ENCODE results near the gene DAB2IP.

DAB2IP gene

GRCh38 chr9:121690316-121690715, 38.9 kb downstream of the DAB2IP start:
- H3K4me3 ChIP-seq (ENCODE audit: low read depth, low read length): no peak overlapping the region
- no peak for TF ChIP-seq CTCF (IDR thresholded peaks at IDR 0.05; ENCODE audit: low read depth, low read length)

DNA sequence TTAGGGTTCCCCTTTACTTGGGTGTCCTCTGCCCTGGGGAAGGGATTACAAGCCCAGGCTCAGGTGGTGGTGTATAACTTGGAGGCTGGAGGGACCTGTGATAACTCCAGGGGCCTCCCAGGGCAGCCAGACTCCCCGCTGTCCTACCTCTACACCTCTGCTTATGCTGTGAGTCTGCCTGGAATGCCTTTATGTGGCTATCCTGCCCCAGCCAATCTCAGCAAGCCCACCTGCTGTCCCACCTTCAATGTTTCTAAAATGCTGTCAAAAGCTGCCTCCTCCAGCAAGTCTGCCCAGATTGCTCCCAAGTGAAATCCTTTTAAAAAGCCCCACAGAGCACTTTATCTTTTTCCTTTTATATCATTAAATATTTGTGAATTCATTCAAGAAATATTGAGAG, 39.3 kb downstream of the DAB2IP start:
- no peak for TF ChIP-seq CTCF (IDR thresholded peaks at IDR 0.05; ENCODE audit: low read depth, low read length)
- no peak overlapping the region for H3K4me3 ChIP-seq (ENCODE audit: low read depth, low read length)

- no peak overlapping the region for H3K4me3 ChIP-seq (ENCODE audit: low read depth, low read length)
- no peak for TF ChIP-seq CTCF (IDR thresholded peaks at IDR 0.05; ENCODE audit: low read depth, low read length)
These were observed 40.5 kb downstream of the DAB2IP start for GRCh38 chr9:121691890-121692289.

DNA sequence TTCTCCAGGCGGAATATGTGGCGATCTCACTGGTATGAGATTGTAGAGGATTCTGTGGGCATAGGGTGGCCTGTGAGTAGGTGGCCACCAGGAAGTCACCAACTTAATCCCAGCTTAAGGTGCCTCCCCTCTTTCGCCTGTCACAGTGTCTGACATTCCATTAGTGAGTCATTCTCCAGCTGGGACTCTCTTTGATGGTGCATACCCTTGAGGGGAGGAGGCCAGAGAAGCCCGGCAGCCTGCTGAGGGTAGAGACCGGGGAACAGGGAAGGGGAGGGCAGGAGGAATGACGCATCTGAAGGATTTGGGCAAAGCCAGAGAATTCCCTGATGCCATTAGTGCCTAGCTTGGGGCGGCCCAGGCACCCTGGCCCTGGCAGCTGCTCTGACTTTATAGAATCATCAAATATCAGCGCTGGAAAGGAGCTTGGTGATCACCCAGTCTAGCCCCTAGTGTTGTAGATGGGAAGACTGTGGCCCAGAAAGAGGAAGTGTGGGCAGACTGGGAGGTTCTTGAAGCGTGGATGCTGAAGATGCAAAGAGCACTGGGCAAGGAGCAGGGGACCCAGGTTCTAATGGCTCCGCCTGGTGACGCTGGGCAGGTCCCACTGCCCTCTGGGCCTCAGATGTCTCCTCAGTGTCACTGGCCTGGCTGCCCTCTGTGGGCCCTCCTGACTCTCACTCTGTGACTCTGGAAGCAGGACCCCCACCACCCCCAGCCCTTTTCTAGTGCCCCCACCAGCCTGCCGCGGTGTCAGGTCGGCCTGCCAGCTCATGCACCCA, 41.4 kb downstream of the DAB2IP start:
- no peak overlapping the region for H3K4me3 ChIP-seq (ENCODE audit: low read depth, low read length)
- TF ChIP-seq CTCF (IDR thresholded peaks at IDR 0.05; ENCODE audit: low read depth, low read length): no peak

- H3K4me3 ChIP-seq (ENCODE audit: low read depth, low read length): no peak overlapping the region
- no peak for TF ChIP-seq CTCF (IDR thresholded peaks at IDR 0.05; ENCODE audit: low read depth, low read length)
These were observed 41.9 kb downstream of the DAB2IP start for GRCh38 chr9:121693388-121693670.

DNA sequence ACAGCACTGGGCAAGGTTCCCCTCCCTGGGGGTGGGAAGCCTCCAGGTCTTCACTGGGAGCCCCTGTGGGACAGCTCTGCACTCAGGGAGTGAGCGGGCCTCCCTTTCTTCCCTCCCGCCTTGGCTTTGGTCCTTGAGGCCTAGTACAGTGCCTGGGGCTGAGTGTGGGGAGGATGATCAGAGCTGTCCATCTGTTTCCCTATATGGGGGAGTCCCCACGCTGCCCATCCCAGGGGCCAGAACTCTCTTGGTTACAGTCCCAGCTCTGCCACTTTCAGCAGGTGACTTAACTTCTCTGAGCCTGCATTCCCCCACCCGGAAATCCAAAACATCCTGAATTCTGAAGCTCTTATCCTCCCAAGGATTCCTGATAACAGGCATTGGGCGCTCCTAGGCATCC, 42.6 kb downstream of the DAB2IP start:
- no peak for TF ChIP-seq CTCF (IDR thresholded peaks at IDR 0.05; ENCODE audit: low read depth, low read length)
- H3K4me3 ChIP-seq (ENCODE audit: low read depth, low read length): no peak overlapping the region

- no peak overlapping the region for H3K4me3 ChIP-seq (ENCODE audit: low read depth, low read length)
These were observed 43.2 kb downstream of the DAB2IP start for GRCh38 chr9:121694600-121694999.

More at GRCh38 chr9:121694600-121694999, 43.2 kb downstream of the DAB2IP start:
- TF ChIP-seq CTCF (IDR thresholded peaks at IDR 0.05; ENCODE audit: low read depth, low read length): no peak

Measured in WI38 (cell line).